Fibroblast of lung (primary cell): ENCODE data around the gene PEPD. TPM values are rescaled to one million over a fixed set of nuclear protein-coding genes. Genes with fewer than 3 reads are reported as not detected.

Experiments used
- DNase-seq, 2 donors: peaks; one replicate each; pipeline versions ENCODE4 v3.0.0 to v3.0.0-alpha.2; 2010; ENCODE audit warnings: low read depth in 2 of 2
- H2AFZ ChIP-seq: 2 replicates; pipeline ENCODE4 v1.5.1; 2012; ENCODE audit warnings: low read length, control low read depth, inconsistent platforms
- H3K27ac ChIP-seq: 2 replicates; pipeline ENCODE4 v1.5.1; 2011; ENCODE audit warnings: low read length, control low read depth; ENCODE audit not compliant: insufficient read depth
- H3K27me3 ChIP-seq: 2 replicates; pipeline ENCODE4 v1.5.1; 2011; ENCODE audit warnings: mild to moderate bottlenecking, low read length; ENCODE audit not compliant: control insufficient read depth, insufficient read depth
- H3K36me3 ChIP-seq: 2 replicates; pipeline ENCODE4 v1.5.1; 2011; ENCODE audit warnings: low read length; ENCODE audit not compliant: control insufficient read depth, insufficient read depth
- H3K4me1 ChIP-seq: 2 replicates; pipeline ENCODE4 v1.5.1; 2011; ENCODE audit warnings: low read length; ENCODE audit not compliant: control insufficient read depth, insufficient read depth; ENCODE audit errors: extremely low read depth
- H3K4me2 ChIP-seq: 2 replicates; pipeline ENCODE4 v1.5.1; 2011; ENCODE audit warnings: low read length, control low read depth; ENCODE audit not compliant: insufficient read depth; ENCODE audit errors: extremely low read depth
- H3K4me3 ChIP-seq, 4 experiments: fragments of 200-600 bp in 1 of 4; sonication (generic) in 1 of 4; replicated peaks in 1 of 4; 2 replicates each; pipeline ENCODE4 v1.5.1; 2011 to 2016; ENCODE audit warnings: low read length in 4 of 4, low read depth in 3 of 4, mild to moderate bottlenecking in 3 of 4, control low read depth in 2 of 4, inconsistent platforms in 1 of 4, mixed read lengths in 1 of 4; ENCODE audit not compliant: insufficient read depth in 1 of 4; ENCODE audit errors: control extremely low read depth in 1 of 4
- H3K79me2 ChIP-seq: 2 replicates; pipeline ENCODE4 v1.5.1; 2012; ENCODE audit warnings: mild to moderate bottlenecking, low read length, inconsistent platforms; ENCODE audit not compliant: control insufficient read depth, insufficient read depth
- H3K9ac ChIP-seq: 2 replicates; pipeline ENCODE4 v1.5.1; 2011; ENCODE audit warnings: mild to moderate bottlenecking, low read length, control low read depth; ENCODE audit not compliant: insufficient read depth
- H3K9me3 ChIP-seq: 2 replicates; pipeline ENCODE4 v1.5.1; 2012; ENCODE audit warnings: low read depth, low read length; ENCODE audit not compliant: control insufficient read depth, insufficient read depth
- H4K20me1 ChIP-seq: 2 replicates; pipeline ENCODE4 v1.5.1; 2011; ENCODE audit warnings: low read length; ENCODE audit not compliant: control insufficient read depth, insufficient read depth; ENCODE audit errors: extremely low read depth
- CTCF ChIP-seq, 2 donors: IDR thresholded peaks in 1 of 2; conservative IDR thresholded peaks in 1 of 2; 1 replicate in 1 of 2; 2 replicates in 1 of 2; pipeline ENCODE4 v1.5.1; 2011 to 2012; ENCODE audit warnings: low read length in 2 of 2, control low read depth in 1 of 2, inconsistent platforms in 1 of 2, low read depth in 1 of 2, mild to moderate bottlenecking in 1 of 2
- EZH2 ChIP-seq: IDR thresholded peaks from 2 replicates; pipeline ENCODE4 v1.5.1; 2012; ENCODE audit warnings: low read length, control low read depth, mild to moderate bottlenecking; ENCODE audit errors: missing control alignments
- polyA plus RNA-seq, 2 donors: library from polyadenylated mRNA; depleted of rRNA in 1 of 2; stranded (reverse) in 1 of 2; unstranded in 1 of 2; fragments of >200 nt; gene quantifications; 2 replicates each; pipeline ENCODE4 v1.2.1, GENCODE V29; 2011 to 2012; ENCODE audit warnings: missing spikeins in 1 of 2
- total RNA-seq: library from RNA; depleted of rRNA; stranded (reverse); fragments of >200 nt; gene quantifications from 2 replicates; pipeline ENCODE4 v1.2.1, GENCODE V29; 2014

The PEPD gene
- total and polyA plus RNA-seq, 2 donors (not counting 1 experiment from before 2014, with no cell fraction given), result 59.8 to 81.9 TPM

- H3K79me2 ChIP-seq, result no peaks in the 10 kb centered on the region
- no peak overlapping the region for H2AFZ ChIP-seq
- H4K20me1 ChIP-seq, result no peaks in the 10 kb centered on the region
- no peak overlapping the region for H3K4me3 ChIP-seq
- no peak overlapping the region for H3K27ac ChIP-seq
- peaks cover 14% of the 10 kb centered on the region for H3K4me1 ChIP-seq
- H3K9ac ChIP-seq, result no peak overlapping the region
- H3K36me3 ChIP-seq, result peaks cover 3% of the 10 kb centered on the region
- no peak overlapping the region for H3K4me2 ChIP-seq
- TF ChIP-seq CTCF (conservative IDR thresholded peaks at IDR 0.05 in 1 of 2, IDR thresholded peaks at IDR 0.05 in 1 of 2; ENCODE audit: low read depth in 1 of 2, low read length in 2 of 2) (no peak), EZH2 (no peak)
- no peak for DNase-seq
- H3K27me3 ChIP-seq, result no peaks in the 10 kb centered on the region
- H3K9me3 ChIP-seq, result no peaks in the 10 kb centered on the region
These were observed 132.0 kb downstream of the PEPD start for GRCh38 chr19:33389421-33390100.

GRCh38 chr19:33388725-33389420 is 132.7 kb downstream of the PEPD start:
- H3K79me2 ChIP-seq, result no peaks in the 10 kb centered on the region
- peaks cover 7% of the 10 kb centered on the region for H3K4me1 ChIP-seq
- H3K9ac ChIP-seq, result no peak overlapping the region
- no peak for DNase-seq
- no peak for TF ChIP-seq CTCF (conservative IDR thresholded peaks at IDR 0.05 in 1 of 2, IDR thresholded peaks at IDR 0.05 in 1 of 2; ENCODE audit: low read depth in 1 of 2, low read length in 2 of 2)
- no peak for TF ChIP-seq EZH2
- H3K4me2 ChIP-seq, result no peak overlapping the region
- no peaks in the 10 kb centered on the region for H4K20me1 ChIP-seq
- H3K27me3 ChIP-seq, result no peaks in the 10 kb centered on the region
- H3K4me3 ChIP-seq, result no peak overlapping the region
- H3K9me3 ChIP-seq, result no peaks in the 10 kb centered on the region
- peaks cover 3% of the 10 kb centered on the region for H3K36me3 ChIP-seq
- no peak overlapping the region for H3K27ac ChIP-seq
- no peak overlapping the region for H2AFZ ChIP-seq

- Histone ChIP-seq H3K9ac (no peak overlapping the region), H3K27ac (no peak overlapping the region), H3K79me2 (peaks cover 3% of the 10 kb centered on the region), H2AFZ (no peak overlapping the region), H3K9me3 (no peaks in the 10 kb centered on the region), H3K27me3 (no peaks in the 10 kb centered on the region), H3K4me3 (no peak overlapping the region), H3K36me3 (peaks cover 3% of the 10 kb centered on the region), H3K4me2 (no peak overlapping the region), H4K20me1 (no peaks in the 10 kb centered on the region), H3K4me1 (peaks cover 2% of the 10 kb centered on the region)
- TF ChIP-seq CTCF (conservative IDR thresholded peaks at IDR 0.05 in 1 of 2, IDR thresholded peaks at IDR 0.05 in 1 of 2; ENCODE audit: low read depth in 1 of 2, low read length in 2 of 2) (no peak), EZH2 (no peak)
- no peak for DNase-seq
These were observed 133.3 kb downstream of the PEPD start for GRCh38 chr19:33388231-33388724.
